Adrenal gland (tissue), 12 donors: ENCODE results near the gene SNX9. TPM values are rescaled to one million over a fixed set of nuclear protein-coding genes. Genes with fewer than 3 reads are reported as not detected.

Experiments used
- DNase-seq, 7 donors: peaks; one replicate each; pipeline ENCODE4 v3.0.0-alpha.2; 2019 to 2020
- H3K27ac ChIP-seq, 5 donors: fragments of 200-600 bp; sonication (generic) in 4 of 5; 1 replicate in 3 of 5; 2 replicates in 2 of 5; pipeline versions ENCODE4 v1.5.1 to v1.8.0; 2016 to 2020; ENCODE audit warnings: mild to moderate bottlenecking in 1 of 5
- H3K27me3 ChIP-seq: fragments of 200-600 bp; 2 replicates; pipeline ENCODE4 v1.8.0; 2021
- H3K36me3 ChIP-seq, 2 donors: fragments of 200-600 bp; replicated peaks in 1 of 2; 1 replicate in 1 of 2; 2 replicates in 1 of 2; pipeline versions ENCODE4 v1.5.1 to v1.8.0; 2018 to 2022
- H3K4me1 ChIP-seq, 2 donors: fragments of 200-600 bp; replicated peaks in 1 of 2; 1 replicate in 1 of 2; 2 replicates in 1 of 2; pipeline versions ENCODE4 v1.5.1 to v1.8.0; 2018 to 2021
- H3K4me3 ChIP-seq, 4 donors: fragments of 200-600 bp; sonication (generic) in 3 of 4; one replicate each; pipeline ENCODE4 v1.5.1; 2016 to 2018
- H3K9me3 ChIP-seq, 3 donors: fragments of 200-600 bp; sonication (generic) in 1 of 3; replicated peaks in 1 of 3; 1 replicate in 2 of 3; 2 replicates in 1 of 3; pipeline versions ENCODE4 v1.5.1 to v1.8.0; 2016 to 2021
- CTCF ChIP-seq, 6 experiments: fragments of 450-650 bp in 4 of 6; fragments of 200-600 bp in 2 of 6; sonication (generic) in 1 of 6; IDR thresholded peaks; 1 replicate in 5 of 6; 2 replicates in 1 of 6; pipeline versions ENCODE4 v1.5.1 to v1.8.0; 2016 to 2021; ENCODE audit warnings: antibody characterized with exemption in 6 of 6, mild to moderate bottlenecking in 2 of 6, moderate library complexity in 1 of 6
- POLR2A ChIP-seq, 2 donors: fragments of 450-650 bp; IDR thresholded peaks; one replicate each; pipeline ENCODE4 v1.6.1; 2017; ENCODE audit warnings: antibody characterized with exemption in 2 of 2, mild to moderate bottlenecking in 2 of 2, moderate library complexity in 1 of 2
- WGBS, 4 donors: extraction: QIAGEN DNeasy Blood & Tissue Kit in 2 of 4; methylation state at CpG; one replicate each; pipeline versions ENCODE4 v1.1.5 to v1.1.7; 2013 to 2017; 5-methylcytosine and 5-hydroxymethylcytosine counted together
- intact Hi-C, 2 donors: fragments of 100-400 bp; cut with DNase I; formaldehyde crosslinking; loops; one replicate each; pipeline versions ENCODE4 v1.14.1 to v1.15.0; 2022 to 2023
- polyA plus RNA-seq, 3 donors: library from polyadenylated mRNA; stranded (reverse); fragments of 200-250 nt in 2 of 3; fragments of 350-450 nt in 1 of 3; fragmentation: Illumina TruSeq in 1 of 3; extraction: RNeasy Lipid Tissue Mini Kit (QIAGEN cat#74804) in 1 of 3; gene quantifications; one replicate each; pipeline ENCODE4 v1.2.3, GENCODE V29; 2013 to 2014
- total RNA-seq, 9 donors: library from RNA; depleted of rRNA in 4 of 9; stranded (reverse); fragments of >200 nt in 4 of 9; fragments of 120-200 nt in 1 of 9; fragmentation: NEBNext Ultra II Directional in 1 of 9; extraction: Animal tissue kit (Norgen Biotek cat#: 25700) in 1 of 9; gene quantifications; one replicate each; pipeline versions ENCODE4 v1.1.0 to v1.2.4, GENCODE V29; 2013 to 2023
- donor health status: healthy with polysubstance abuse.
- donor health status: Bipolar disorder and iron deficiency.
- donor health status: DM: yes; HTN: yes; CAD: no.
- donor health status: DM: no; HTN: no; CAD: no.
- donor health status: DM: no; HTN: no; CAD: no.
- donor health status: DM: yes; HTN: yes; CAD: no.

Gene SNX9
- total and polyA plus RNA-seq, 12 donors, result 27.7 to 59.6 (median 50.4) TPM

DNA sequence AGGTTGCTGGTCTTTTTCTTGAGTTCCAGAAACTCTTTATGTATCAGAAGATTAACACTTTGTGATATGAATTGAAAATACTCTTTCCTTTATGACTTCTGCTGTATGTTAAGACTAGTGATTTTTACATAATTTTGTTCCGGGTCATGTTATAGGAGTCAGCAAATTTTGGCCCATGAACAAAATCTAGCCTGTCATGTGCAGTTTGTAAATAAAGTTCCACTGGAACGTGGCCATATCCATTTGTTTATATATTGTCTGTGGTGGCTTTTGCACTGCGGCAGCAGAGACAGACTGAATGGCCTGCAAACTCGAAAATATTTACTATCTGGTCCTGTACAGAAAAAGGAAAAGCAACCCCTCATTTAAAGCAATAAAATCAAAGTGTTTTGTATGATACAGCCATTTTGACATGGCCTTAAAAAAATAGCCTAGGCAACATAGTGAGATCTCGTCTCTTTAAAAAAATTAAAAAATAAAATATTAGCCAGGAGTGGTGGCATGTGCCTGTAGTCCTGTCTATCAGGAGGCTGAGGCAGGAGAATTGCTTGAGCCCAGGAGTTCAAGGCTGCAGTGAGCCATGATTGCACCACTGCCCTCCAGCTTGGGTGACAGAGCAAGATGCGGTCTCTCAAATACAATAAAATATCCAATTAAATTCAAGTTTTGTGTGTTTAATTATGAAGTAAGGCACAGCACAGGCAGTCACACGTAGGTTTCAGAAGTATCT is 36.9 kb downstream of the SNX9 start:
- H3K4me1 ChIP-seq, result peaks cover 21 to 42% of the 10 kb centered on the region in 2 donors
- H3K27ac ChIP-seq, result no peak overlapping the region
- no peak overlapping the region for H3K4me3 ChIP-seq
- H3K27me3 ChIP-seq, result no peaks in the 10 kb centered on the region
- intact Hi-C loops, result no loop called here
- DNase-seq, result peak in 1 of 7 donors; percentile 31
- WGBS, 4 donors, result 72 to 77% (median 74%) methylated on average over 7 of the region's 7 CpGs
- TF ChIP-seq POLR2A (IDR thresholded peaks at IDR 0.05), result no peak
- no peak for TF ChIP-seq CTCF (IDR thresholded peaks at IDR 0.05)
- no peaks in the 10 kb centered on the region for H3K9me3 ChIP-seq
- no peaks in the 10 kb centered on the region for H3K36me3 ChIP-seq

DNA sequence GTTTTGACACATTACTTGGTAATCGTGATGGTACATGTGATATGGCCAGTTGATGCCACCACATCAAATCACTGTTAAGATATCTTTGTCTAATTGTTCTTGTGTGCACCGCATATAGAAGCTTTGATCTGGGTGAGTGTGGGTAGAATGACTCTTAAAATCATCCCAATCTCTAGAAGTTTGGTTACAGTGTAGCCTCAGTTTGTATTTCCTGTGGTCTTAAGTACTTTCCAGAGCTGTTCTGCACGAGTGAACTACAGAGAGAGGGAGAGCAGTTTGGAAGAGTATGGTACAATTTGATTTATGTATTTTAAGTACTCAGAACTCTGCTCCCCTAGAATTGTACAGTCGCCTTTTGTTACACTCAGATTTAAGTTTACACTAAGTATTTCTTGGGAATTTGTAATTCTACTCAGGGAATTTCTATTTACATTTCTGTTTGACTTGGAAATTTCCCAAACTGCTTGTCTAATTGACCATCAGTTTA is 37.5 kb downstream of the SNX9 start:
- no peak for TF ChIP-seq CTCF (IDR thresholded peaks at IDR 0.05)
- no peak for TF ChIP-seq POLR2A (IDR thresholded peaks at IDR 0.05)
- WGBS, 4 donors, result 56 to 61% (median 57%) methylated on average over 4 of the region's 4 CpGs
- Histone ChIP-seq H3K4me3 (no peak overlapping the region), H3K27ac (no peak overlapping the region), H3K4me1 (peaks cover 21 to 42% of the 10 kb centered on the region in 2 donors), H3K9me3 (no peaks in the 10 kb centered on the region), H3K36me3 (no peaks in the 10 kb centered on the region), H3K27me3 (no peaks in the 10 kb centered on the region)
- intact Hi-C loops, result no loop called here
- no peak for DNase-seq

GRCh38 chr6:157861184-157861583 is 38.1 kb downstream of the SNX9 start:
- Histone ChIP-seq H3K27me3 (no peaks in the 10 kb centered on the region), H3K4me1 (peaks cover 21 to 42% of the 10 kb centered on the region in 2 donors), H3K27ac (no peak overlapping the region), H3K9me3 (no peaks in the 10 kb centered on the region), H3K4me3 (no peak overlapping the region), H3K36me3 (no peaks in the 10 kb centered on the region)
- no peak for TF ChIP-seq POLR2A (IDR thresholded peaks at IDR 0.05)
- no peak for TF ChIP-seq CTCF (IDR thresholded peaks at IDR 0.05)
- 33 to 46% (median 42%) methylated on average over 4 of the region's 4 CpGs for WGBS, 4 donors
- intact Hi-C loops, result no loop called here
- peak in 2 of 7 donors; percentile 45 to 46 for DNase-seq

DNA sequence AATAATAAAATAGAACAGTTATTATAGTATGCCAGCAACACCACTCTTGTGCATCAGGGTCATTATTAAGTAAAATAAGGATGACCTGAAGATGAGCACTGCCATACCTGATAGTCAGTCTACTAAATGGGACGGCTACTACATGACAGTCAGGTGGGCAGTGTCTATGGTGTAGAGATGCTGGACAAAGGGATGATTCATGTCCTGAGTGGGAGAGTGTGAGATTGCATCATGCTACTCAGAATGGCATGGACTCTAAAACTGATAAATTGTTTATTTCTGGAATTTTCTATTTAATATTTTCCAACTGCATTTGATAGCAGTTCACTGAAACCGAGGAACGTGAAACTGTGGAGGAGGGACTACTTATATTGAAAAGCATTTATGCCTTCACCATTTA is 38.8 kb downstream of the SNX9 start:
- Histone ChIP-seq H3K4me1 (peaks cover 21 to 45% of the 10 kb centered on the region in 2 donors), H3K36me3 (no peaks in the 10 kb centered on the region), H3K27me3 (no peaks in the 10 kb centered on the region), H3K27ac (no peak overlapping the region), H3K4me3 (no peak overlapping the region), H3K9me3 (no peaks in the 10 kb centered on the region)
- no peak for DNase-seq
- intact Hi-C loops, result no loop called here
- TF ChIP-seq CTCF (IDR thresholded peaks at IDR 0.05), result no peak
- no peak for TF ChIP-seq POLR2A (IDR thresholded peaks at IDR 0.05)
- WGBS, 4 donors, result 69 to 80% (median 72%) methylated on average over 3 of the region's 3 CpGs
